HG03060 (cell line): ENCODE data around the gene BICD1.
"Not testable (repeated sequence)": the region's sequence is repeated elsewhere in the genome, so short reads cannot be mapped to it uniquely, and the experiment has no call there.

ENCODE experiments used
- ATAC-seq: cut with Tn5 transposase; IDR thresholded peaks from one replicate; pipeline ENCODE4 v1.9.1; 2021; ENCODE audit warnings: low read depth, moderate number of reproducible peaks; ENCODE audit not compliant: unreplicated experiment

BICD1 gene

DNA sequence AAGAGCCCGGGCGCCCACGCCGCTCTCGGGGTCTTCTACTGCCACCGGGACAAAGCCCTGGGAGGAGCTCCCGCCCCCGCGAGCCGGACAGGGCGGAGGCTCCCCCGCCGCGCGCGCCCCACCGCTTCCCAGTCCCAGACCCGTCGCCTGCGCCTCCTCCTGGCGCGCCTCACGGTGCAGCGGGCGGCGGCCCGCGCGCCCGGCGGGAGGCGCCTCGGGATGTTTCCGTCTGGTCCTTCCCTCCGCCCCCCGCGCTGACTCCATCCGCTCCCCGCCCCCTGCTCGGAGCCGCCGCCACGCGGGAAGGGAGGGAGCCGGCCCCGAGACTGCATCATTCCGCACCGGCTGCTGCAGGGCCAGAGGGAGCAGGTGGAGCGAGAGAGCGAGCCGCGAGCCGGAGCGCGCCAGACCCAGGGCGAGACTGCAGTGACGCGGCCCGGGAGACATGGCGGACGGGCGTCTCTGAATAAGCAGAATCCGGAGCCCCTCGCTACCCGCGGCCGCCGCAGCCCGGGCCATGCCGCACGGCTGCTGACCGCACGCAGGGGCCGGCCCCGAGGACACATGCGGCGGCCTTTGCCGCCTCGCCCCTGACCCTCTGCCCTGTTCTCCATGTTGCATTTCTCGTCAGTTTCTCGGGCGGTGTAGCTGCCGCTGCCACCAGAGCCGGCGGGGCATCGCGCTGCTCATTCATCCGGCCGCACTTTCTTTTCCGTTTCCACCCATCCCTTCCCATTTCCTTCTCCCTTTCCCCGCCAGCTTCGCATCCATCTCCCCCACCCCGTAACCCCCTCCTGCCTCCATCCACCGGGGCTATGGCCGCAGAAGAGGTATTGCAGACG is at the start of gene BICD1:
TSS of gene BICD1 (plus strand) at position 331 of the 842 bp plus-strand sequence. CDS start at position 816, 485 bp downstream.
- ATAC-seq: peak; percentile 41

DNA sequence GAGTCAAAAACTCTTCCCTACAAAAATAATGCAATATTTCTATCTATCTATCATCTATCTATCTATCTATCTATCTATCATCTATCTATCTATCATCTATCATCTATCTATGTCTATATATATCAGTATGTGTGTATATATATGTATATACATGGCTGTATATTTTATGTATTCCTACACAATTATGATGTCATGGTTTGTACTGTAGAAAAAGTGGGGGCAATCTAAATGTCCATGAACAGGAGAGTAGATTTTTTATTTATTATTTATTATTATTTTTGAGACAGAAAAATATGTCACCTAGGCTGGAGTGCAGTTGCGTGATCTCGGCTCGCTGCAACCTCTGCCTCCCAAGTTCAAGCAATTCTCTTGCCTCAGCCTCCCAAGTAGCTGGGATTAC is 45.6 kb upstream of the BICD1 start:
- ATAC-seq: no peak

DNA sequence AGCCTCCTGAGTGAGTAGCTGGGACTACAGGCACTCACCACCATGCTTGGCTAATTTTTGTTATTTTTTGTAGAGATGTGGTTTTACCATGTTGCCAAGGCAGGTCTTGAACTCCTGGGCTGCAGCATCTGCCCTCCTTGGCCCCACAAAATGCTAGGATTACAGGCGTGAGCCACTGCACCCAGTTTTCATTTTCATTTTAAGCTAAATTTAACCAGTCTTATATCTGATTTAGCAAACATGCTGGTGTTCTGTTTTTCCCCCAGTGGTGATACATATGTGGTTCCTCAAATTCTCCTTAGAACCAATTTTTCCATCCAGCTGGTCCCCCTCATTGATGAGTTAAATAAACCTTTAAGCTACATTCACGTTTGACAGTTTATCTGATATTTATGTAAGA is 43.8 kb upstream of the BICD1 start:
- ATAC-seq: no peak

DNA sequence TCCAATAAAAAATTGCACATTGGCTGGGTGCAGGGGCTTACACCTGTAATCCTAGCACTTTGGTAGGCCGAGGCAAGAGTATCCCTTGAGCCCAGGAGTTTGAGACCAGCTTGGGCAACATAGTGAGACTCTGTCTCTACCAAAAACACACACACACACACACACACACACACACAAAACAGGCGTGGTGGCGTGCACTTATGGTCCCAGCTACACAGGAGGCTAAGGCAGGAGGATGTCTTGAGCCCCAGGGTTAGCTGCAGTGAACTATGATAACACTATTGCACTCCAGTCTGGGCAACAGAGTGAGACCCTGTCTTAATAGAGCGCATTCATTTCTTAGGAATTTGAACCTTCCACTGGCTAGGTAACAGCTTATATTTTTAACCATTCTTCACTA is 42.9 kb upstream of the BICD1 start:
- ATAC-seq: no peak

DNA sequence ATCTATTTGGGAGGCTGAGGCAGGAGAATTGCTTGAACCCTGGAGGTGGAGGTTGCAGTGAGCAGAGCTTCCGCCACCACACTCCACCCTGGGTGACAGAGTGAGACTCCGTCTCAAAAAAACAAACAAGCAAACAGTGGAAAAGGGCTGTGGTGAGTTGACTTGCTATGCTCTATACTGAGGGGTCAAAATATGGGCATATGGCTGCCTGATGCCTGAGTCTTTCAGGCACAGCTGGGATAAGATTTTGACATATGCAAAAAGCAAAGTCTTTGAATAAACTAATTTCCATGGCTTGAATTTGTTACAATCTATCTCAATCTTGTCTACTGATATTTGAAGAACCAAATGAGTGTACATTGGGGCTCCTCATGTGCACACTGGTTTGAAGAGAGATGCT is 40.4 kb upstream of the BICD1 start:
- ATAC-seq: no peak

DNA sequence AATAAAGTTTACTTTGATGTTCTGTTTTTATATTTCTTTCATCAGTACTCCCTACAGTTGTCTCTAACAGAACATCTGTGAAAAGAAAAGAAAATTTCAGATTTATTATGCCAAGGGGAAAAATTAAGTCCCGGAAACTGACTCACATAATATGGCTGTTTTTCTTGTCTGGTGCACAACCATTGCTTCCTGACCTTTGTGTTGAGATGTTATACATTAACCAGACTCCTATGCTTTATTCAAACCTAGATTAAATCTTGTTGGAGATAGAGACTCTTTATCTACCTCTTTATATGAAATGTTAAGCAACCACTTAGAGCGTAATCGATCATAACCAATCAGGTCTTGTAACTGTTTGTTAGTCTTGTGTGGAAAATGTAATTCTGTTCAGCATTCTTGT is 37.6 kb upstream of the BICD1 start:
- ATAC-seq: no peak

DNA sequence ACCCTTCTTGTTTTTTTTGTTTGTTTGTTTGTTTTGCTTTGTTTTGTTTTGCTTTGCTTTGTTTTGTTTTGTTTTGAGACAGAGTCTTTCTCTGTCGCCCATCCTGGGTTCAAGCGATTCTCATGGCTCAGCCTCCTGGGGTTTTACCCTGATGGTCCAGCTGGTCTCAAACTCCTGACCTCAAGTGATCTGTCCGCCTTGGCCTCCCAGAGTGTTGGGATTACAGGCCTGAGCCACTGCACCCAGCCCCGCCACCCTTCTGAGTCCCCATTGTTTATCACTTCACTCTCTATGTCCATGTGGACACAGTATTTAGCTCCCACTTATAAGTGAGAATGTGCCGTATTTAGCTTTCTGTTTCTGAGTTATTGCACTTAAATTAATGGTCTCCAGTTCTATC is 36.9 kb upstream of the BICD1 start:
- ATAC-seq: no peak

DNA sequence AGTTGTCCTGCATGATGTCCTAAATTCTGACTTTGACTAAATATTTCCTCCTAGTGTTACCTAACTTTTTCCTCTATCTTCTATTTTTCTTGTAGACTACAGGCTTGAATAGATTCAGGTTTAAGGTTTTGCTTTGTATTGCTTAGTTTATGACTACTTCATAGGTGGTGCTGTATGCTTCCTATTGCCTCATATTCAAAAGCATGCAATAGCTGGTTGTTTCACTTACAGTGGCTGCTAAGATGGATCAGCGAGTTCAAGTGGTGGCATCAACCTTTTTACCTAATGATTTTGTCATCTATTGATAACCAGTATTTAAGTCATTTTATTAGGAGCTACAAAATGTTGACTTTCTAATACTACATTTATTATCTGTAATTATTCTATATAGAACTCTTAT is 36.3 kb upstream of the BICD1 start:
- no peak for ATAC-seq

DNA sequence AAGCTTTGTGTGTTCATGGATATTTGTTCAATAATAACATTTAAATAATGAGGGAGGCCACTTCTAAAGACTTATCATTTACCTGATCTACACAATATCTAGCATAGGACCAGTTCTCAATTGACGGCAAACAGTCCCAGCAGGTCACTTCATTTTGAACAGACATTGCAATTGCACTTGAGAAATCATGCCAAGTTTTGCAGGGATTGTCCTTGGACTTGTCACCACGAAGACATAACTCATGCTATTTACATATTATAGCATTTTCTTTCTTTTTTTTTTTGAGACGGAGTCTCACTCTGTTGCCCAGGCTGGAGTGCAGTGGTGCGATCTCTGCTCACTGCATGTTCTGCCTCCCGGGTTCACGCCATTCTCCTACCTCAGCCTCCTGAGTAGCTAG is 34.5 kb upstream of the BICD1 start:
- ATAC-seq: no peak

DNA sequence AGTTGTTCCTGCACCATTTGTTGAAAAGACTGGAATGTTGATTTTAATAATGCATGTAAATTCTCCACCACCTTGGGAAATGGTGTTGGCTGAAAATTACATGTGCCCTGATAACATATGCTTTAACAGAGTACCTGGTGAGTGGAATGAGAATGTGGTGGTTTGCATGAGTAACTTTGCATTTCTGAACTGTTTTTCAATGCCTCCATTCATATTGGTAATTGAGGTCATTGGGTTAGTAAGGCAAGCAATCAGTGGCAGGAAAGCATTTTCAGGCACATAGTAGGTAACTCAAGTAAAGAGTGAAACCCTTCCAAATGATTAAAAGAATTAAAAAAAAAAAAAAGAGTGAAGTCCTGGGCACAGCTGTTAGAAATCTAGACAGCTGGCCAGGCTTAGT is 32.2 kb upstream of the BICD1 start:
- no peak for ATAC-seq

DNA sequence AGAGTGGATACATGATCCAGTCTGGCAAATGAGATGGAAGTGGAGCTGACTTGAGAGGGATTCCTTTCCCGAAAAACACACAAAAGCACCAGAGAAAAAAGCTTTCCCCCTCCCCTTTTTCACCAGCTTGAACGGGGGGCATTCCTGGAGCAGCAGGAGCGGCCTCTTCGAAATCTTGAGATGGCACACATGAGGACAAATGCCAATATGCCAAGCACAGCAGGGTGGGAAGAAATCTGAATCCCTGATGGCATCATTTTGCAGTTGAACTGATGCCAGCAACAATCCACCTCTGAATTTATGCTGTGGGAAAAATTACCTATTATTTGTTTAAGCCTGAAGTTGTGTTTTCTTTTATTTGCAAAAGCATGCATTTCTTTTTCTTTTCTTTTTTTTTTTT is 29.7 kb upstream of the BICD1 start:
- no peak for ATAC-seq

DNA sequence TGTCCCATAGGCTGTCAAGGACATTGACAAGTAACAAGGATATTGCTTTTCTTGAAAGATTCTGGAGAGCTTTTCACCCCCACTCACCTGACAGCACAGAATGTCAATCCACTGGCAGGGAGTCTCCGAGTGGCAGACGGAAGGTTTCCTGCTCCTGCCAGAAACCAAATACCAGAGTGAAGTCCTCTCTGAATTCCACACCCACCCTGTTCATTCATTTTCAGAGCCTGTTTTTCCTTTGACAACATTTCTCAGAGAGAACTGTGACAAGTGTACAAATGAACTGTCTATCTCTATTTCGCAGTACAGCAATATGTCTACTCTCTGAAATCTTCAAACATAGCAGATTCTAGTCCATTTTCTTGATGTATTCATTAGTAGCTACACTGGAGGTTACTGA is 26.2 kb upstream of the BICD1 start:
- ATAC-seq: no peak

DNA sequence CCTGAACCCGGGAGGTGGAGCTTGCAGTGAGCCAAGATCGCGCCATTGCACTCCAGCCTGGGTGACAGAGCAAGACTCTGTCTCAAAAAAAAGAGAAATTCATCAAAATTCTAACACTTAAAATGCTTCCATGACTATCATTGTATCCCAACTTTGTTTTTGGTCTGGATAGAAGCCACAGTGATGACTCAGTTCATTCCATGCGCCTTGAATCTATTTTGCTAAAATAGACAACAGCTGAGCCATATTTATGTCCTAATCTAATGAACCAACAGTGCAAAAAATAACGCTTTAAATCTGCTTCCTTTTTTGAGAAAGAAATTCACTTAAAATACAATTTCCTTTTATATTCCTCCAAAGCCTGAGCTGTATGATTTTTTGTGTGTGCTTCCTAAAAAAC is 23.2 kb upstream of the BICD1 start:
- no peak for ATAC-seq

DNA sequence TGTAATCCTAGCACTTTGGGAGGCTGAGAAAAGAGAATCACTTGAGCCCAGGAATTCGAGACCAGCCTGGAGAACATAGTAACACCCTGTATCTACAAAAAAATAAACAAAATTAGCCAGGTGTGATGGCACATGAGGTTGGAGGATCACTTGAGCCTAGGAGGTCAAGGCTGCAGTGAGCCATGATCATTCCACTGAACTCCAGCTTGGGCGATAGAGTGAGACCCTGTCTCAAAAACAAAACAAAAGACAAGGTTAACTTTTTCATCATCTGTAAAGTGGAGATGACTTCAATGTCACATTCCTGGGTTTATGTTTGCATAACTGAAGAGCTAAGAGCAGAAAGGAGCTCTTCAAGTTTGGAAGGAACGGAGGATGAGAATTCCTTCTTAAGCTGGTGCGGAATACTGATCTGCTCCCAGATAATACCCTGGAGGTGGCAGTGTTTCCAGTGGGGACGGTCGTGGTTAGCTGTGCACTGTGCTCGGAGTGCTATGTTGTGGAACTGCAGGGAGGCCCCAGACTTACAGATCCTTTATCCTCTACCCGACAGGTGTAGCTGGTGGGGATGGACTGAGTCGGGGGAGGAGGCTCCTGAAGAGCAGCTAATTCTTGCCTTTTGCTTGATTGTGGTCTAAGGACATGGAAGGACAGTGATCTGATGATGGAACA is 22.5 kb upstream of the BICD1 start:
- no peak for ATAC-seq

DNA sequence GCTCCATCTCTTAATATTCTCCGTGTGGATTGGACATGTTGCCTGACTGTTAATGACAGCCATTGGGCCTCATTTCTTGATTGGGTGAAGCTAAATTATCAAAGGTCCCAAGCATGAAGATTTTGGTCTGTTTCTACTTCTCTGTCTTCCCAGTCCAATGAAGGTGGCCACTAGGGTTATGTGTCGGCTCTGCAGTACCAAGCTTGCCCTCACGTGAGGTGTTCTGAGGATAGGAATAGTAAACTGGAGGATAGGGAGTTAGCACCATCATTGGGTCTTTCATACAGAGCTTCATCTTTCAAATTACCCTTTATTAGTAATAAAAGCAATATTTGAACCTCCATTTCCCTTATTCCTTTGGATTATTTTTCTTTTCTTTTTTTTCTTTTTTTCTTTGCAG is 21.9 kb upstream of the BICD1 start:
- ATAC-seq: no peak

DNA sequence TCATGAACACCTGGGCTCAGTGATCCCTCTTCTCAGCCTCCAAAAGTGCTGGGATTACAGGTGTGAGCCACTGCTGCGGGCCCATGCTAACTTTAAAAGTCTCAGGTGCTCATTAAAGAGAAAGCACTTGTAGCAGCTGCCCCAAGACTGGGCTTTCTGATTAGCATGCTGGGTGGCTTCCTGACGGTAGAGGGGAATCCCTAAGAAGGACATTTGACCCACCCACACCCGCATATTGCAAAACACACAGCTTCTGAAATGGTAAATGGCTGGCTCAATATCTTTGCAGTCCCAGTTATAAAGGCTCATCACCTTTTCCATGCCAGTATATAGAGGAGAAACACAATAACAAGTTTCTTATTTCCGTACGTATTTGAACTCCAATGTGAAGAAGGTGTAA is 19.3 kb upstream of the BICD1 start:
- no peak for ATAC-seq

DNA sequence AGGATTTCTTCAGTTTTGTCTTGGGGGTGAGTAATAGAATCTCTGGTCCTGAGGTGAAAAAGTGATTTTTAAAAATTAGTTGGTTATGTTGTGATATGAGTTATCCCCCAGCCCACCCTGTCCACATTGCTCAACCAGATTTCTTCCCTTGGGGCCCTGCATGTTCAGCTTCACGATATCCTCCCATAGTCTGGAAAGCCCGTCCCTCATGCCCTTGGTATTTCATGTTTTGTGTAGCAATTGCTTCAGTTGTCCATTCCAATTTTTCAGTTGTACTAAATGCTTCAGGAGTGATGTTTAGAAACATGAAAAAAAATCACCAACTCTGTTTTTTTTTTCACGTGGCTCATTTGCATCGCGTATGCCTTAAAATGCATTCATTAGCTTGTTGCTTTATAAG is 17.5 kb upstream of the BICD1 start:
- ATAC-seq: no peak

DNA sequence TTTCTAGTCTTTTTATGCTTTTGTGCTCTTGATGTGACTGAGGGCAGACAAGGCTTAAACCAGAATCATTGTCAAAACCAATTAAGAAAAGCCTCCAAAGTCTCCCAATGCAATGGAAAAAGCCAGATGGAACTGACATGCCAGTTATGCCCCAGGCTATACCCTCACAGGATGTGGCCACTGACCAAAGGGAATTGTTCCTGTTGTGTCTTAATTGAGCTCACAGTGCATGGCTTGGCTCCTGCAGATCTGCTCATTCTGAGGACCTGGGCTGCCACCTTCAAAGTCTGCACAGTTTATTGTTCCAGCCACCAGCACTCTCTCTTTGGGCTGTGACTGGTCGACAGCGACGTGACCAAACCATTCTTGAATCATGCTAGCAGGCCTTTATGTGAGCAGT is 17.1 kb upstream of the BICD1 start:
- no peak for ATAC-seq

DNA sequence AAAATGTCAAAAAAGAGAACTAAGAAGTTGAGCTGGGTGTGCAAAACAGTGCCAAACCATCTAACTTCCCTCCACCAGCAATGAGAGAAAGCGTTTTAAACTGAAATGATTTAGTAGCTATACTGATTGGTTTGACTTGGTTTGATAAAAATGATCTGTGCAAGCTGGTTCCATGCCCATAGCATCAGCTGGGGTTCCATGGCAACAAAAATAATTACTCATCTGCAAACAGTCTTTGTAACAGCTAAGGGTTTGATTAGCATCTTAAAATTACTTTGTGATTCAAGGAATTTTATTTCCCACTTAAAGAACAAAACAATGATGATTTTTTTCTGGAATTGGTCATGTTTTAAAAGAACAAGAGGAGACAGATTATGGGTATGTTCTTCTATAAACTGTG is 15.0 kb upstream of the BICD1 start:
- ATAC-seq: no peak

DNA sequence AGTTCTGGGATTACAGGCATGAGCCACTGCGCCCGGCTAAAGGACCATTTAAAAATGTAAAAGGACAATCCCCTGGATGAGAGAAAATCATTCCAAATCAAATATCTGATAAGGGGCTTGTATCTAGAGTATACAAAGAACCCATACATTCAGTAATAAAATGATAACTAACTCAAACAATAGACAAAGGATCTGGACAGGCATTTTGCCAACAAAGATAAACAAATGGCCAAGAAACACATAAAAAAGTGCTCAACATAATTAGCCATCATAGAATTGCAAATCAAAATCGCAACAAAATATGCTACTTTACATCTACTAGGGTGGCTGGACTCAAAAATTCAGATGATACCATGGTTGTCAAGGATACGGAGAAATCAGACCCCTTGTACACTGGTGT is 8.5 kb upstream of the BICD1 start:
- ATAC-seq: no peak

DNA sequence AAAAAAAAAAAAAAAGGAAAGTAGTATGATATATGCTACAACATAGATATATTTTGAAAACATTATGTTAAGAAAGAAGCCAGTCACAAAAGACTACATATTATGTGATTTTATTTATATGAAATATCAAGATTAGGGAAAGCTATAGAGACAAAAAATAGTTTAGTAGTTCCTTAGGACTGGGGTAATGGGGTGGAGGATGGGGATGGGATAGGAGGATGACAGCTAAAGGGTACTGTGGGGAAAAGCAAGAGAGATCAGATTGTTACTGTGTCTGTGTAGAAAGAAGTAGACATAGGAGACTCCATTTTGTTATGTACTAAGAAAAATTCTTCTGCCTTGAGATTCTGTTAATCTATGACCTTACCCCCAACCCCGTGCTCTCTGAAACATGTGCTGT is 7.4 kb upstream of the BICD1 start:
- ATAC-seq: not testable (repeated sequence)

DNA sequence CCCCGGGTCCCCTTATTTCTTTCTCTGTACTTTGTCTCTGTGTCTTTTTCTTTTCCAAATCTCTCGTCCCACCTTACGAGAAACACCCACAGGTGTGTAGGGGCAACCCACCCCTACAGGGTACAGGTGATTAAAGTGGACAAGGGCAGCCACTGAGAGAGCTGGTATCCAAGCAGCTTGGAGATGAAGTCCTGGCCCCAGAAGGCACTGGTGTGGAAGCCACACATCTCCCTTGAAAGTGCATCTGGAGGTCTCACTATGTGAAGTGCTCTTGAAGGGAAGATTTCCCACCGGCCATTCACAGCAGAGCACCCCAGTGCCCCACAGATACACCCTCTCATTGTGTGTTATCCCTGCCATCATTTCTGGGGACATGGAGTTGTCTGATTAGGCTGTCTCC is 6.3 kb upstream of the BICD1 start:
- no peak for ATAC-seq
